DOHH2 (cell line): ENCODE results near the gene COLQ.

Experiments used
- H3F3A ChIP-seq: fragments of 200-600 bp; sonication (generic), shearing (Covaris generic); 2 replicates; pipeline ENCODE4 v1.6.0; 2016; ENCODE audit warnings: antibody characterized with exemption, mild to moderate bottlenecking; ENCODE audit not compliant: control insufficient read depth, insufficient read depth
- H3K27ac ChIP-seq: fragments of 200-600 bp; sonication (generic); 2 replicates; pipeline ENCODE4 v1.5.1; 2014; ENCODE audit warnings: low read depth, mild to moderate bottlenecking, low read length, moderate library complexity
- H3K27me3 ChIP-seq: fragments of 200-600 bp; sonication (generic); 2 replicates; pipeline ENCODE4 v1.6.1; 2014; ENCODE audit warnings: mild to moderate bottlenecking, low read length, mixed read lengths; ENCODE audit not compliant: control insufficient read depth
- H3K36me3 ChIP-seq: fragments of 200-600 bp; sonication (generic); 2 replicates; pipeline ENCODE4 v1.6.1; 2014; ENCODE audit warnings: mild to moderate bottlenecking, low read length, moderate library complexity, mixed read lengths; ENCODE audit not compliant: control insufficient read depth
- H3K4me1 ChIP-seq: fragments of 200-600 bp; sonication (generic); 2 replicates; pipeline ENCODE4 v1.6.1; 2014; ENCODE audit warnings: mild to moderate bottlenecking, low read length, mixed read lengths; ENCODE audit not compliant: control insufficient read depth
- H3K4me2 ChIP-seq: fragments of 200-600 bp; sonication (generic); 2 replicates; pipeline ENCODE4 v1.6.0; 2014; ENCODE audit warnings: mild to moderate bottlenecking, low read length, moderate library complexity
- H3K4me3 ChIP-seq: fragments of 200-600 bp; sonication (generic); 2 replicates; pipeline ENCODE4 v1.5.1; 2014; ENCODE audit warnings: mild to moderate bottlenecking, low read length, mixed read lengths
- H3K79me2 ChIP-seq: fragments of 200-600 bp; sonication (generic); 2 replicates; pipeline ENCODE4 v1.6.1; 2014; ENCODE audit warnings: mild to moderate bottlenecking, low read length, mixed read lengths; ENCODE audit not compliant: control insufficient read depth
- H3K9me2 ChIP-seq: fragments of 200-600 bp; sonication (generic); replicated peaks from 2 replicates; pipeline ENCODE4 v1.6.1; 2014; ENCODE audit warnings: mild to moderate bottlenecking, low read length, mixed read lengths; ENCODE audit not compliant: control insufficient read depth
- H3K9me3 ChIP-seq: fragments of 200-600 bp; sonication (generic); 2 replicates; pipeline ENCODE4 v1.6.1; 2014; ENCODE audit warnings: antibody characterized with exemption, low read length, mixed read lengths; ENCODE audit not compliant: control insufficient read depth, insufficient read depth
- H4K20me1 ChIP-seq: fragments of 200-600 bp; sonication (generic); 2 replicates; pipeline ENCODE4 v1.6.0; 2014; ENCODE audit warnings: low read depth, mild to moderate bottlenecking, antibody characterized with exemption, low read length, moderate library complexity; ENCODE audit not compliant: control insufficient read depth, insufficient read depth
- CTCF ChIP-seq: fragments of 200-600 bp; sonication (generic); IDR thresholded peaks from one replicate; pipeline ENCODE4 v1.5.1; 2014; ENCODE audit warnings: antibody characterized with exemption, mild to moderate bottlenecking, low read depth, low read length; ENCODE audit not compliant: poor library complexity, severe bottlenecking
- EZH2phosphoT487 ChIP-seq: fragments of 200-600 bp; sonication (generic); IDR thresholded peaks from 2 replicates; pipeline ENCODE4 v1.6.1; 2017; ENCODE audit warnings: borderline replicate concordance, mild to moderate bottlenecking, antibody characterized with exemption, low read length, moderate library complexity, mixed read lengths

Gene COLQ

GRCh38 chr3:15491143-15491542 lies 30.4 kb downstream of the COLQ start:
- Histone ChIP-seq H3K79me2 (no peaks in the 10 kb centered on the region), H3K9me2 (no peaks in the 10 kb centered on the region), H4K20me1 (no peaks in the 10 kb centered on the region), H3K9me3 (no peaks in the 10 kb centered on the region), H3K27me3 (no peaks in the 10 kb centered on the region), H3F3A (no peaks in the 10 kb centered on the region), H3K27ac (no peak overlapping the region), H3K4me2 (no peak overlapping the region), H3K4me3 (no peak overlapping the region), H3K36me3 (no peaks in the 10 kb centered on the region), H3K4me1 (no peaks in the 10 kb centered on the region)
- TF ChIP-seq CTCF (no peak), EZH2phosphoT487 (no peak)

- no peaks in the 10 kb centered on the region for H3K9me2 ChIP-seq
- no peak overlapping the region for H3K27ac ChIP-seq
- no peak overlapping the region for H3K4me3 ChIP-seq
- H3K9me3 ChIP-seq, result no peaks in the 10 kb centered on the region
- no peaks in the 10 kb centered on the region for H3K27me3 ChIP-seq
- H3K4me2 ChIP-seq, result no peak overlapping the region
- H3K4me1 ChIP-seq, result no peaks in the 10 kb centered on the region
- H3K79me2 ChIP-seq, result no peaks in the 10 kb centered on the region
- H3K36me3 ChIP-seq, result no peaks in the 10 kb centered on the region
- no peaks in the 10 kb centered on the region for H3F3A ChIP-seq
- no peak for TF ChIP-seq EZH2phosphoT487
- TF ChIP-seq CTCF, result no peak
- no peaks in the 10 kb centered on the region for H4K20me1 ChIP-seq
Measured at GRCh38 chr3:15490158-15490557, 31.3 kb downstream of the COLQ start.

GRCh38 chr3:15488002-15488401 lies 33.5 kb downstream of the COLQ start:
- no peak for TF ChIP-seq CTCF
- TF ChIP-seq EZH2phosphoT487, result no peak

GRCh38 chr3:15486979-15487378 lies 34.5 kb downstream of the COLQ start:
- Histone ChIP-seq H3K4me1 (no peaks in the 10 kb centered on the region), H3K4me3 (no peak overlapping the region), H3K4me2 (no peak overlapping the region), H4K20me1 (no peaks in the 10 kb centered on the region), H3K27me3 (no peaks in the 10 kb centered on the region), H3K9me2 (no peaks in the 10 kb centered on the region), H3K9me3 (no peaks in the 10 kb centered on the region), H3K36me3 (no peaks in the 10 kb centered on the region), H3K27ac (no peak overlapping the region), H3F3A (no peaks in the 10 kb centered on the region), H3K79me2 (no peaks in the 10 kb centered on the region)
- TF ChIP-seq CTCF (no peak), EZH2phosphoT487 (no peak)

More at GRCh38 chr3:15488002-15488401, 33.5 kb downstream of the COLQ start:
- H3K4me2 ChIP-seq, result no peak overlapping the region
- H3K9me3 ChIP-seq, result no peaks in the 10 kb centered on the region
- H3K36me3 ChIP-seq, result no peaks in the 10 kb centered on the region
- no peaks in the 10 kb centered on the region for H3K79me2 ChIP-seq
- H3K27me3 ChIP-seq, result no peaks in the 10 kb centered on the region
- no peaks in the 10 kb centered on the region for H3K4me1 ChIP-seq
- no peak overlapping the region for H3K27ac ChIP-seq
- H3K4me3 ChIP-seq, result no peak overlapping the region
- no peaks in the 10 kb centered on the region for H3F3A ChIP-seq
- H3K9me2 ChIP-seq, result no peaks in the 10 kb centered on the region
- no peaks in the 10 kb centered on the region for H4K20me1 ChIP-seq
